A549 (cell line): ENCODE results near the gene FCMR.

Experiments
- BHLHE40 ChIP-seq: IDR thresholded peaks from 2 replicates; pipeline ENCODE4 v1.6.1; 2012; ENCODE audit warnings: low read depth, low read length, inconsistent platforms
- CTCF ChIP-seq: fragments of >200 bp; sonication (Bioruptor Twin); formaldehyde crosslinking; IDR thresholded peaks from 3 replicates; pipeline ENCODE4 v1.5.1; 2016
- ESRRA ChIP-seq: fragments of 150-350 bp; IDR thresholded peaks from 2 replicates; pipeline ENCODE4 v1.6.1; 2014; ENCODE audit warnings: mild to moderate bottlenecking, low read length, borderline replicate concordance
- HDAC2 ChIP-seq: fragments of 200-600 bp; sonication (generic); IDR thresholded peaks from 2 replicates; pipeline ENCODE4 v1.6.1; 2016
- MAX ChIP-seq: IDR thresholded peaks from 2 replicates; pipeline ENCODE4 v1.6.1; 2012
- RNF2 ChIP-seq: fragments of 200-600 bp; sonication (generic); IDR thresholded peaks from 2 replicates; pipeline ENCODE4 v1.6.1; 2016; ENCODE audit warnings: low read depth, mild to moderate bottlenecking, antibody characterized with exemption, moderate library complexity, borderline replicate concordance

- TF ChIP-seq ESRRA (no peak), MAX (no peak), CTCF (no peak), BHLHE40 (no peak), HDAC2 (no peak), RNF2 (no peak)
These were observed 31.9 kb upstream of the FCMR start for GRCh38 chr1:206953626-206954025.
